GM12873 (cell line): ENCODE data around the gene DAPK1.

Experiments used
- CTCF ChIP-seq: IDR thresholded peaks from 2 replicates; pipeline ENCODE4 v1.5.1; 2012; ENCODE audit warnings: low read depth, mild to moderate bottlenecking, moderate library complexity, low read length, control low read depth; ENCODE audit not compliant: insufficient read depth; ENCODE audit errors: missing control alignments

Gene DAPK1

GRCh38 chr9:87658511-87658910 is 160.8 kb downstream of the DAPK1 start:
- TF ChIP-seq CTCF, result no peak

GRCh38 chr9:87659534-87660419 is 162.1 kb downstream of the DAPK1 start:
- TF ChIP-seq CTCF, result no peak

GRCh38 chr9:87661241-87661640 is 163.6 kb downstream of the DAPK1 start:
- TF ChIP-seq CTCF, result no peak

- peak; percentile 90 for TF ChIP-seq CTCF
Measured at GRCh38 chr9:87662808-87663528, 165.3 kb downstream of the DAPK1 start.

GRCh38 chr9:87663556-87663955 is 165.9 kb downstream of the DAPK1 start:
- TF ChIP-seq CTCF, result no peak

- no peak for TF ChIP-seq CTCF
Measured at GRCh38 chr9:87664153-87665060, 166.7 kb downstream of the DAPK1 start.

GRCh38 chr9:87665505-87665904 is 167.8 kb downstream of the DAPK1 start:
- no peak for TF ChIP-seq CTCF
